CD4-positive, alpha-beta memory T cell (primary cell): ENCODE data around the gene FBXL17. TPM values are rescaled to one million over a fixed set of nuclear protein-coding genes. Genes with fewer than 3 reads are reported as not detected.

Source experiments
- CTCF ChIA-PET: fragments of 350-600 bp; sonication (Branson Sonifier 250); formaldehyde crosslinking; loops from one replicate; lab custom pipeline; 2021; ENCODE audit warnings: inconsistent platforms; ENCODE audit not compliant: partially characterized antibody; lab: Charles Lee
- POLR2A ChIA-PET: fragments of 350-600 bp; sonication (Branson Sonifier 250); formaldehyde crosslinking; loops from one replicate; lab custom pipeline; 2021; ENCODE audit not compliant: partially characterized antibody; lab: Charles Lee
- DNase-seq, 5 donors: peaks; one replicate each; pipeline versions ENCODE4 v3.0.0 to v3.0.0-alpha.2; 2020 to 2022; ENCODE audit warnings: mixed read lengths in 1 of 5
- H3K27ac ChIP-seq: one replicate; pipeline ENCODE4 v1.7.0; 2013; ENCODE audit warnings: low read depth, low read length
- H3K27me3 ChIP-seq: 2 replicates; pipeline ENCODE4 v1.7.0; 2013; ENCODE audit warnings: mild to moderate bottlenecking, low read length, moderate library complexity; ENCODE audit not compliant: insufficient read depth
- H3K36me3 ChIP-seq: 2 replicates; pipeline ENCODE4 v1.7.0; 2013; ENCODE audit warnings: mild to moderate bottlenecking, low read length, moderate library complexity; ENCODE audit not compliant: insufficient read depth
- H3K4me1 ChIP-seq: 2 replicates; pipeline ENCODE4 v1.7.0; 2013; ENCODE audit warnings: mild to moderate bottlenecking, low read length, moderate library complexity; ENCODE audit not compliant: insufficient read depth
- H3K4me3 ChIP-seq, 2 donors: one replicate each; pipeline ENCODE4 v1.7.0; 2013; ENCODE audit warnings: low read length in 2 of 2, mild to moderate bottlenecking in 1 of 2
- H3K9me3 ChIP-seq, 2 donors: one replicate each; pipeline ENCODE4 v1.7.0; 2013; ENCODE audit warnings: low read length in 2 of 2, control low read depth in 1 of 2; ENCODE audit not compliant: control insufficient read depth in 1 of 2
- H3K27ac Mint-ChIP-seq, 7 donors: one replicate each; pipeline ENCODE4 v1.8.0; 2020 to 2021; ENCODE audit warnings: mixed read lengths in 7 of 7, mild to moderate bottlenecking in 6 of 7, inconsistent platforms in 3 of 7, moderate library complexity in 3 of 7
- H3K27me3 Mint-ChIP-seq, 2 donors: one replicate each; pipeline ENCODE4 v1.8.0; 2020 to 2021; ENCODE audit warnings: mixed read lengths in 2 of 2
- H3K36me3 Mint-ChIP-seq, 2 donors: one replicate each; pipeline ENCODE4 v1.8.0; 2020 to 2021; ENCODE audit warnings: mixed read lengths in 2 of 2, inconsistent platforms in 1 of 2, mild to moderate bottlenecking in 1 of 2
- H3K4me1 Mint-ChIP-seq, 4 donors: one replicate each; pipeline ENCODE4 v1.8.0; 2020 to 2021; ENCODE audit warnings: mixed read lengths in 4 of 4, mild to moderate bottlenecking in 1 of 4
- H3K4me3 Mint-ChIP-seq, 8 donors: one replicate each; pipeline ENCODE4 v1.8.0; 2020 to 2021; ENCODE audit warnings: mixed read lengths in 8 of 8, mild to moderate bottlenecking in 7 of 8, moderate library complexity in 6 of 8, inconsistent platforms in 3 of 8
- H3K9me3 Mint-ChIP-seq, 8 donors: one replicate each; pipeline ENCODE4 v1.8.0; 2020 to 2021; ENCODE audit warnings: mixed read lengths in 8 of 8, mild to moderate bottlenecking in 5 of 8, inconsistent platforms in 3 of 8, moderate library complexity in 1 of 8
- intact Hi-C: fragments of 100-400 bp; cut with micrococcal nuclease; formaldehyde crosslinking; loops from one replicate; pipeline ENCODE4 v1.15.1; 2023
- polyA plus RNA-seq, 2 donors: library from polyadenylated mRNA; unstranded; fragments of 300-500 nt; fragmentation: Illumina TruSeq; gene quantifications; one replicate each; pipeline ENCODE4 v1.2.3, GENCODE V29; 2021
- total RNA-seq, 2 experiments: library from RNA; stranded (reverse); gene quantifications; one replicate each; pipeline ENCODE4 v1.2.3, GENCODE V29; 2021

Gene FBXL17
- total and polyA plus RNA-seq, 4 experiments from 2014 or later, result 7.1 to 27.5 (median 16.8) TPM

GRCh38 chr5:107971846-107972245 is 410.1 kb downstream of the FBXL17 start:
- Mint-ChIP-seq H3K27ac (no peak overlapping the region), H3K4me3 (no peak overlapping the region), H3K27me3 (no peaks in the 10 kb centered on the region), H3K9me3 (no peaks in the 10 kb centered on the region), H3K36me3 (peaks cover 0 to 4% of the 10 kb centered on the region in 2 donors), H3K4me1 (no peaks in the 10 kb centered on the region)
- no peak for DNase-seq
- Histone ChIP-seq H3K4me3 (no peak overlapping the region), H3K9me3 (no peaks in the 10 kb centered on the region), H3K27me3 (no peaks in the 10 kb centered on the region), H3K36me3 (no peaks in the 10 kb centered on the region), H3K4me1 (no peaks in the 10 kb centered on the region), H3K27ac (no peak overlapping the region)
- POLR2A ChIA-PET, result no interaction called here
- CTCF ChIA-PET, result no interaction called here
- intact Hi-C loops, result no loop called here

- POLR2A ChIA-PET, result no interaction called here
- intact Hi-C loops, result no loop called here
- Mint-ChIP-seq H3K27me3 (no peaks in the 10 kb centered on the region), H3K4me3 (no peak overlapping the region), H3K36me3 (peaks cover 0 to 4% of the 10 kb centered on the region in 2 donors), H3K9me3 (no peaks in the 10 kb centered on the region), H3K27ac (no peak overlapping the region), H3K4me1 (peaks cover 0 to 1% (median 0%) of the 10 kb centered on the region in 4 donors)
- Histone ChIP-seq H3K36me3 (no peaks in the 10 kb centered on the region), H3K4me1 (no peaks in the 10 kb centered on the region), H3K27ac (no peak overlapping the region), H3K9me3 (no peaks in the 10 kb centered on the region), H3K4me3 (no peak overlapping the region), H3K27me3 (no peaks in the 10 kb centered on the region)
- no peak for DNase-seq
- CTCF ChIA-PET, result no interaction called here
Observed at GRCh38 chr5:107969847-107970246, 412.1 kb downstream of the FBXL17 start.

- POLR2A ChIA-PET, result no interaction called here
- CTCF ChIA-PET, result no interaction called here
- Mint-ChIP-seq H3K4me3 (no peak overlapping the region), H3K27ac (no peak overlapping the region), H3K36me3 (peaks cover 0 to 4% of the 10 kb centered on the region in 2 donors), H3K9me3 (no peaks in the 10 kb centered on the region), H3K27me3 (no peaks in the 10 kb centered on the region), H3K4me1 (peaks cover 0 to 1% (median 0%) of the 10 kb centered on the region in 4 donors)
- no peak for DNase-seq
- Histone ChIP-seq H3K27me3 (no peaks in the 10 kb centered on the region), H3K9me3 (no peaks in the 10 kb centered on the region), H3K36me3 (no peaks in the 10 kb centered on the region), H3K4me1 (no peaks in the 10 kb centered on the region), H3K4me3 (no peak overlapping the region), H3K27ac (no peak overlapping the region)
- intact Hi-C loops, result no loop called here
Observed at GRCh38 chr5:107968998-107969397, 412.9 kb downstream of the FBXL17 start.

GRCh38 chr5:107968406-107968843 is 413.5 kb downstream of the FBXL17 start:
- CTCF ChIA-PET, result no interaction called here
- Mint-ChIP-seq H3K4me3 (no peak overlapping the region), H3K9me3 (no peaks in the 10 kb centered on the region), H3K36me3 (peaks cover 0 to 4% of the 10 kb centered on the region in 2 donors), H3K27me3 (no peaks in the 10 kb centered on the region), H3K27ac (no peak overlapping the region), H3K4me1 (peaks cover 0 to 1% (median 0%) of the 10 kb centered on the region in 4 donors)
- no peaks in the 10 kb centered on the region for H3K27me3 ChIP-seq
- intact Hi-C loops, result no loop called here
- H3K9me3 ChIP-seq, result no peaks in the 10 kb centered on the region
- H3K27ac ChIP-seq, result no peak overlapping the region
- POLR2A ChIA-PET, result no interaction called here
- no peaks in the 10 kb centered on the region for H3K4me1 ChIP-seq
- no peaks in the 10 kb centered on the region for H3K36me3 ChIP-seq
- DNase-seq, result no peak
- no peak overlapping the region for H3K4me3 ChIP-seq

- H3K27me3 ChIP-seq, result no peaks in the 10 kb centered on the region
- H3K9me3 ChIP-seq, result no peaks in the 10 kb centered on the region
- ChIA-PET CTCF (no interaction called here), POLR2A (no interaction called here)
- no peaks in the 10 kb centered on the region for H3K27me3 Mint-ChIP-seq
- H3K4me3 Mint-ChIP-seq, result no peak overlapping the region
- no peaks in the 10 kb centered on the region for H3K36me3 Mint-ChIP-seq
- peaks cover 0 to 1% (median 0%) of the 10 kb centered on the region in 4 donors for H3K4me1 Mint-ChIP-seq
- no peaks in the 10 kb centered on the region for H3K9me3 Mint-ChIP-seq
- no peak overlapping the region for H3K27ac Mint-ChIP-seq
- no peaks in the 10 kb centered on the region for H3K4me1 ChIP-seq
- H3K36me3 ChIP-seq, result no peaks in the 10 kb centered on the region
- intact Hi-C loops, result no loop called here
- no peak for DNase-seq
- no peak overlapping the region for H3K4me3 ChIP-seq
- H3K27ac ChIP-seq, result no peak overlapping the region
Observed at GRCh38 chr5:107966201-107966600, 415.7 kb downstream of the FBXL17 start.

GRCh38 chr5:107964722-107965121 is 417.2 kb downstream of the FBXL17 start:
- H3K4me3 Mint-ChIP-seq, result no peak overlapping the region
- H3K27ac ChIP-seq, result no peak overlapping the region
- H3K36me3 Mint-ChIP-seq, result peaks cover 0 to 9% of the 10 kb centered on the region in 2 donors
- no peaks in the 10 kb centered on the region for H3K27me3 ChIP-seq
- H3K4me1 Mint-ChIP-seq, result peaks cover 0 to 1% (median 0%) of the 10 kb centered on the region in 4 donors
- H3K27ac Mint-ChIP-seq, result no peak overlapping the region
- no peak overlapping the region for H3K4me3 ChIP-seq
- ChIA-PET POLR2A (no interaction called here), CTCF (no interaction called here)
- H3K4me1 ChIP-seq, result no peaks in the 10 kb centered on the region
- H3K9me3 Mint-ChIP-seq, result no peaks in the 10 kb centered on the region
- intact Hi-C loops, result no loop called here
- DNase-seq, result no peak
- no peaks in the 10 kb centered on the region for H3K36me3 ChIP-seq
- no peaks in the 10 kb centered on the region for H3K27me3 Mint-ChIP-seq
- H3K9me3 ChIP-seq, result no peaks in the 10 kb centered on the region

GRCh38 chr5:107959573-107960279 is 422.2 kb downstream of the FBXL17 start:
- Histone ChIP-seq H3K27ac (no peak overlapping the region), H3K4me1 (no peaks in the 10 kb centered on the region), H3K36me3 (no peaks in the 10 kb centered on the region), H3K27me3 (no peaks in the 10 kb centered on the region), H3K9me3 (no peaks in the 10 kb centered on the region), H3K4me3 (no peak overlapping the region)
- Mint-ChIP-seq H3K27ac (no peak overlapping the region), H3K27me3 (no peaks in the 10 kb centered on the region), H3K36me3 (peaks cover 0 to 17% of the 10 kb centered on the region in 2 donors), H3K4me3 (no peak overlapping the region), H3K9me3 (no peaks in the 10 kb centered on the region), H3K4me1 (peaks cover 0 to 2% (median 0%) of the 10 kb centered on the region in 4 donors)
- intact Hi-C loops, result no loop called here
- POLR2A ChIA-PET, result no interaction called here
- CTCF ChIA-PET, result no interaction called here
- DNase-seq, result no peak
